ENCODE results near the gene ZNF282. TPM values are rescaled to one million over a fixed set of nuclear protein-coding genes. Genes with fewer than 3 reads are reported as not detected.
A peak's percentile ranks its signal among the peaks of the same experiment; 100 is the strongest.

The ZNF282 gene
- total and polyA plus RNA-seq, 9 of the 15 experiments (the other 6 are each of a cell fraction or from before 2014, with no cell fraction given), result 0.76 to 58.6 (median 17.4) TPM

GRCh38 chr7:149147072-149147751, 48.1 kb upstream of the ZNF282 start, which contains the start of gene ZNF398 (continued):
- TF ChIP-seq HDAC6 (IDR thresholded peaks at IDR 0.05; ENCODE audit: low read depth, low read length) (0 out of 2 replicates have a peak, but pooled peaks have one; percentile 6), MIER1 (IDR thresholded peaks at IDR 0.05; ENCODE audit: low read depth) (0 out of 2 replicates have a peak, but pooled peaks have one; percentile 71), ZNF217 (CRISPR knock-in tag; IDR thresholded peaks at IDR 0.05) (no peak), DLX4 (CRISPR knock-in tag; IDR thresholded peaks at IDR 0.05) (no peak), GATAD2B (IDR thresholded peaks at IDR 0.05; ENCODE audit: borderline replicate concordance) (peak; percentile 98), PRPF4 (IDR thresholded peaks at IDR 0.05; ENCODE audit: insufficient read depth, low read depth, low read length, poor library complexity, severe bottlenecking) (no peak), LEF1 (IDR thresholded peaks at IDR 0.05) (peak; percentile 82), ZNF551 (CRISPR knock-in tag; IDR thresholded peaks at IDR 0.05) (no peak), SMARCC2 (IDR thresholded peaks at IDR 0.05; ENCODE audit: low read depth) (no peak), ZNF280B (CRISPR knock-in tag; IDR thresholded peaks at IDR 0.05) (no peak), TFAP4 (CRISPR knock-in tag; IDR thresholded peaks at IDR 0.05; ENCODE audit: borderline replicate concordance) (peak; percentile 90), HCFC1 (IDR thresholded peaks at IDR 0.05; ENCODE audit: low read depth, low read length) (peak; percentile 74), PCBP2 (IDR thresholded peaks at IDR 0.05; ENCODE audit: low read depth, low read length, poor library complexity, severe bottlenecking) (no peak), ZNF639 (CRISPR knock-in tag; conservative IDR thresholded peaks at IDR 0.05 in 1 of 2, IDR thresholded peaks at IDR 0.05 in 1 of 2) (peak in 1 of 2 experiments; percentile 100; a peak in 2 of 4 replicates), RREB1 (CRISPR knock-in tag; IDR thresholded peaks at IDR 0.05) (no peak), CGGBP1 (CRISPR knock-in tag; IDR thresholded peaks at IDR 0.05) (no peak)
